Vagina (tissue), 2 donors: Measurements from ENCODE around the gene TMEM178B.

Source experiments
- CTCF ChIP-seq, 3 experiments: fragments of 450-650 bp in 2 of 3; fragments of 200-600 bp in 1 of 3; sonication (generic) in 1 of 3; IDR thresholded peaks; one replicate each; pipeline ENCODE4 v1.5.1; 2017 to 2019; ENCODE audit warnings: antibody characterized with exemption in 3 of 3, mild to moderate bottlenecking in 2 of 3, moderate library complexity in 2 of 3
- POLR2AphosphoS5 ChIP-seq, 2 donors: sonication (generic); formaldehyde crosslinking; IDR thresholded peaks; one replicate each; pipeline ENCODE4 v1.9.0; 2017; ENCODE audit warnings: antibody characterized with exemption in 2 of 2, mild to moderate bottlenecking in 2 of 2, low read depth in 1 of 2; ENCODE audit not compliant: insufficient read depth in 1 of 2

DNA sequence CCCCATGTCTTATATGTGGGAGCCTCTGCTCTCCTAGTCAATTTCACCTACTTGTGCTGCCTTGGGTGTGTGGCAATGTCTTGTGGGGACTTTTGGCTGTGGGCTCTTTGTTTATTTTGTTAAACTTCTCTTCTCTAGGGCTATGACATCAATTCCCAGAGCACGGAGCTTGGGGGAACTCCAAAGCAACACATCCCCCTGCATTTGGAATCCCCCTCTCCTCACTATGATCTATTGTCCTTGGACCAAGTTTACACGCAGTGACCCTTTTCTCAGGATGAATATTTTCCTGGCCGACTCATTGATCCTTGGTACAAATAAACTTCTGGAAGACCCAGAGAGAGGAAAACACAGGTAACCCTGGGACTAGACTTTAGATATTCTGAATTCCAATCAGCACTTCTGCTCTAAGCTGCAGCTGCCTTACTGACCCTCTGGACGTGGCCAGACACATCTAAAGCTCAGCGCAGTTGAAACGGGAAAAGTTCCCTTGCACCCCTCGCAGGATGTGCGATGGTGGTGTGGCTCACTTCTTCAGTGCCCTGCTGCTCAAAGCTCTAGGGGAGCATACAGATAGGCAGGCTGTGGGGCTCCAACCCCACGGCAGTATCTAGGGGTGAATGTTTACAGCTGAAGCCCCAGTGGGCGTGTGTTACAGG, 110.8 kb downstream of the TMEM178B start:
- no peak for TF ChIP-seq CTCF (IDR thresholded peaks at IDR 0.05)
- no peak for TF ChIP-seq POLR2AphosphoS5 (IDR thresholded peaks at IDR 0.05; ENCODE audit: insufficient read depth in 1 of 2, low read depth in 1 of 2)
